ENCODE results near the gene WDR33.

WDR33 gene

DNA sequence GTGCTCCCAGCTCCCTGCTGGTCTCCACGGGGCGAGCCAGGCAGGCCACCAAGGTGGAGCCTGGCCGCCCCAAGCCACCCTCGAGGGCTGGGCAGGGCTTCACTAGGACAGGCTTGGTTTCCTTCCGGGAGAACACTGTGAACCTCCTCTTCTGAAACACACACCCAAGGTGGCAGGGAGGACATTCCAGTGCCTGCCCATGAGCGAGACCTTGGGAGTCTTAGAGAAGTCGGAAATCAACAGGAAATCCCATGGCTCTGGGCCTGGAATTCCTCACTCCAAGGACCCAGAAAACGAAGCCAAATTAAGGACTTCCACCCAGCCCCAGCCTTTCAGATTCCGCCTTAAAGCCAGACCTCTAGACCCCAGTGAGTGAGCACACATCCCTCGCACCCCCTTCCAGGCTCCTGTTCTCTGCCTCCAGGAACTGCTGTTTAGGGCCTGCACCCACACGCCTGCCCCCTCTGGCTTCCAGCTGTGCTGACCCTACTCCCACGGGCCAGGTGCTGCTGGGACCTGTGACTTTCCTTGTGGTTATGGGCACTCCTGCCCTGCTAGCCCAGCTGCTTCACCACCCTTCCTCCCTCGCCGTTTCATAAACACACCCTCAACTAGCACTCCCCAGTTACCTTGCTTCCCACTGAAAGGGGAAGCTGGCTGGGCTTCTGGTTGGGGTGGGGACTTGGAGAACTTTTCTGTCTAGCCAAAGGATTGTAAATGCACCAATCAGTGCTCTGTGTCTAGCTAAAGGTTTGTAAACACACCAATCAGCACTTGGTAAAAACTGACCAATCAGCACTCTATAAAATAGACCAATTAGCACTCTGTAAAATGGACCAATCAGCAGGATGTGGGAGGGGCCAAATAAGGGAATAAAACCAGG, 151.3 kb downstream of the WDR33 start:
- in situ Hi-C loops (cut with MboI; ENCODE audit: low sequenced_read_pairs) = no loop called here

- in situ Hi-C loops (cut with MboI; ENCODE audit: low sequenced_read_pairs) = no loop called here
Measured at GRCh38 chr2:127658641-127659407, 152.1 kb downstream of the WDR33 start.

- in situ Hi-C loops (cut with MboI; ENCODE audit: low sequenced_read_pairs) = no loop called here
Measured at GRCh38 chr2:127658146-127658545, 152.8 kb downstream of the WDR33 start.

- in situ Hi-C loops (cut with MboI; ENCODE audit: low sequenced_read_pairs) = no loop called here
Measured at GRCh38 chr2:127657232-127657595, 153.8 kb downstream of the WDR33 start.

DNA sequence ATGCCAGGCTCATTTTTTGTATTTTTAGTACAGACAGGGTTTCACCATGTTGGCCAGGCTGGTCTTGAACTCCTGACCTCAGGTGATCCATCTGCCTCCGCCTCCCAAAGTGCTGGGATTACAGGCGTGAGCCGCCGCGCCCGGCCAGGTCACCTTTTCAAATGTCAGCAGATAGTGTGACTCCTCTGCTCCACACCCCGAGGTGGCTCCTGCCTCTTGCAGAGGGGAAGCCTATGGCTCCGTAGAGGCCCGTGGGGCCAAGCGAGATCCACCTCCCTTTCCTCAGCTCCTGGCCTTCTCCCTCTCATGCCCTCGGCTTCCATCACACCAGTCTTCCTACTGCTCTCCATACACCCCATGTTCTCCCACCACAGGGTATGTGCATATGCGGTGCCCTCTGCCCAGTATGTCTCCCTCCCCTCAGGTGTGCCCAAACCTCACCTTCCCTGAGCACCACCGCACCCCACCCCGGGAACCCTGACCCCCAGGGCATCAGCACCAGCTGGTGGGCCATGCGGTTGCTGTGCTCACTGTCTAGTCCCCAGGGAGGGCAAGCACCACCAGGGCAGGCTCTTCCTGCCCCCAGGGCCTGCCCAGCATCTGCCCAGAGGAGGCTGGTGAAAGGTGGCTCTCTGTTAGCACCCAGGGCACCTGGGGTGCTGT, 154.3 kb downstream of the WDR33 start:
- in situ Hi-C loops (cut with MboI; ENCODE audit: low sequenced_read_pairs) = no loop called here

DNA sequence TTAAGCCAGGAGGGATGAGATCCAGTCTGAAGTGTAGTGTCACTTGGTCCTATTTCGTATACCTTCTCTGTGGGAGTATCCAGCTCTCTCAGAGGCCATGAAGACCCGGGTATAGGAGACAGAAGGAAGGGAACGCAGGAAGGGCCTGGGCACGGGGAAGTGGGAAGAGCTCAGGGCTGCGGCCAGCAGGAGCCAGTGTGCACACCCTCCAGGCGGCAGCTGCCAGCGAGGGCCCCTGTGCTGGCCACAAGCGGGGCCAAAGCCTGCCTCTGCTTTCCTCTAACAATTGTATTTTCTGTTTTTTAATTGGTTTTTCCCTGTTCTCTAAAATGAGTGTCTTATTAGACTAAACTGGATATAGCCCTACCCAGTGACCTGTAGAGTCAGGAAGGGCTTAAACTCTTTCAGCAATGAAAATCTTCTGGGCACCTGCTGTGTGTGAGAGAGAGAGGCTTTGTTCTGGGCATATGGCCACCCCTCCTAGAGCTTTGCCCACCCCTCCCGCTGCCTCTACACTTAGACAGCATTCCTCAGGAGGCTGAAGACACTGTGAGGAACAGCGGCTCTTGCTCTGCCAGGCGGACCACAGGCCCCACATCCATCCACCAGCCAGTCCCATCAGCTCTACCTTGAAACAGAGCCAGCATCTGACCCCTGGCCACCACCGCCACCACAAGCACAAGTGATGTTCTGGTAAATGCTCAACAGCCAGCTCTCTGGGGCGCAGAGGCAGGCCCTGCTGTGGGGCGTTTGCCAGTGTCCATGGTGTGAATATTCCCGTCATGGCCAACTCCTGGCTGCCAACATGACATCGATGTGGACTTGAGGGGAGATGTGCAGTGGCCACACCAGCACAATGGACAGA, 155.5 kb downstream of the WDR33 start:
- in situ Hi-C loops (cut with MboI; ENCODE audit: low sequenced_read_pairs) = no loop called here

DNA sequence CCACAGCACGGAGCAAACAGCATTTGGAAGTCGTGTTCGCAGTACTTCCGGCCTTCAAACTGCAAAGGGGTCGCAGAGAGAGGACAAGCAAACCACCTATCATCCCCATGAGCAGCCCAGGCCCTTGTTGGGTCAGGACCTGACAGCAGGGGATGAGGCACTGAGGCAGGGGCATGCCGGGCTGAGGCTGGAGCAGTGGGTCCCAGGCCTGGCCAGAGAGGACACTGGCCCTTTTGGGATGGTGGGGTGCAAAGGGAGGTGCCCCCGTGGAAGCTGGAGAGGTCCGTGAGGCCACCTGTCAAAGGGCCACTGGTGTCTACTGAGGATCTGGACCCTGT, 156.2 kb downstream of the WDR33 start:
- in situ Hi-C loops (cut with MboI; ENCODE audit: low sequenced_read_pairs) = no loop called here

- in situ Hi-C loops (cut with MboI; ENCODE audit: low sequenced_read_pairs) = no loop called here
Measured at GRCh38 chr2:127654084-127654837, 156.7 kb downstream of the WDR33 start.

GRCh38 chr2:127653421-127654083, 157.4 kb downstream of the WDR33 start:
- in situ Hi-C loops (cut with MboI; ENCODE audit: low sequenced_read_pairs) = no loop called here

GRCh38 chr2:127652786-127653357, 158.1 kb downstream of the WDR33 start:
- in situ Hi-C loops (cut with MboI; ENCODE audit: low sequenced_read_pairs) = no loop called here

DNA sequence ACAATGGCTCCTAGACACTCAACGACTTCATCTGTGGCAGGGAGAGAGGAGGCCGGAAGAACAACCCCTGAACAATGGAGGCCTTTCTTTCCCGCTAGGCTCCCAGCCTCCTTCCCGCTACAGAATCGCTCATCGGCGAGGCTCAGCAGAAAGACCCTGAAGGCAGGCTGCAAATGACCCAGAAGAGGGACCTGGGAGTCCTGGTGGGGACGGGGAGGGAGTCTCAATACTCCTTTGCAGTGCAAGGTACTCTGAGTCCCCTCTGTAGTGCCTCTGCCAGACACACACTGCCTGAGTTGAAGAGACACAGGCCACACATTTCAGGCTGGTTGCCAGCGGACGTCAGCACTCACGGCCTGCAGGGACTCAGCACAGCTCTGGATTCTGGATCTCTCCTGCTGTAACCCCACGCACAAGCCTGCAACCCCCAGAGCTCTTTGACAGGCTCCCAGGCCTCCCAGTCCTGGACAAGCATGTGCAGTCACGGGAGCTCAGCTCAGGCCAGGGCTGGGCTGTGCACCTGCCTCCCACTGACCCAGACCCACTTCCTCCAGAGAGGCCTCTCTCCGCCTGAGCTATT, 158.9 kb downstream of the WDR33 start:
- in situ Hi-C loops (cut with MboI; ENCODE audit: low sequenced_read_pairs) = no loop called here

- in situ Hi-C loops (cut with MboI; ENCODE audit: low sequenced_read_pairs) = no loop called here
Measured at GRCh38 chr2:127651381-127651809, 159.6 kb downstream of the WDR33 start.

Data from hTERT RPE-1 (cell line).